CD1c-positive myeloid dendritic cell (primary cell): Measurements from ENCODE around the gene TMEM134.
"Not testable (repeated sequence)": the region's sequence is repeated elsewhere in the genome, so short reads cannot be mapped to it uniquely, and the experiment has no call there.

Source experiments
- DNase-seq: peaks from one replicate; pipeline ENCODE4 v3.0.0-alpha.2; 2016; ENCODE audit errors: extremely low spot score

Gene TMEM134

GRCh38 chr11:67438158-67438902 is 30.7 kb downstream of the TMEM134 start:
- DNase-seq = no peak

- DNase-seq = no peak
Observed at GRCh38 chr11:67437809-67438157, 31.3 kb downstream of the TMEM134 start.

- peak; percentile 26 for DNase-seq
Observed at GRCh38 chr11:67437082-67437808, 31.8 kb downstream of the TMEM134 start, which contains the start of gene PTPRCAP. TSS of gene PTPRCAP (minus strand) at chr11:67437682. CDS start at chr11:67437619, 63 bp downstream.

GRCh38 chr11:67436459-67437081 is 32.5 kb downstream of the TMEM134 start:
- no peak for DNase-seq

GRCh38 chr11:67435727-67436458 is 33.2 kb downstream of the TMEM134 start:
- DNase-seq = no peak

- DNase-seq = no peak
Observed at GRCh38 chr11:67435031-67435726, 33.9 kb downstream of the TMEM134 start.

GRCh38 chr11:67434395-67434881 is 34.6 kb downstream of the TMEM134 start:
- DNase-seq = no peak

- no peak for DNase-seq
Observed at GRCh38 chr11:67433536-67434394, 35.3 kb downstream of the TMEM134 start.

- DNase-seq = no peak
Observed at GRCh38 chr11:67432655-67433349, 36.2 kb downstream of the TMEM134 start.

- DNase-seq = no peak
Observed at GRCh38 chr11:67431346-67432249, 37.5 kb downstream of the TMEM134 start.

- no peak for DNase-seq
Observed at GRCh38 chr11:67429722-67430121, 39.3 kb downstream of the TMEM134 start.

GRCh38 chr11:67429038-67429668 is 39.9 kb downstream of the TMEM134 start:
- DNase-seq = no peak

- DNase-seq = peak; percentile 99
Observed at GRCh38 chr11:67428052-67429001, 40.7 kb downstream of the TMEM134 start, which contains the start of gene RPS6KB2. TSS of gene RPS6KB2 (plus strand) at chr11:67428494. CDS start at chr11:67428546, 52 bp downstream.

GRCh38 chr11:67427364-67427859 is 41.6 kb downstream of the TMEM134 start:
- DNase-seq = not testable (repeated sequence)

- DNase-seq = no peak
Observed at GRCh38 chr11:67423891-67424613, 45.0 kb downstream of the TMEM134 start.

- DNase-seq = no peak
Observed at GRCh38 chr11:67423466-67423865, 45.6 kb downstream of the TMEM134 start.
